ENCODE data around the gene TMEM154. TPM values are rescaled to one million over a fixed set of nuclear protein-coding genes. Genes with fewer than 3 reads are reported as not detected.

The TMEM154 gene
- polyA plus RNA-seq, 1 donor from 2014 or later: 210 TPM

DNA sequence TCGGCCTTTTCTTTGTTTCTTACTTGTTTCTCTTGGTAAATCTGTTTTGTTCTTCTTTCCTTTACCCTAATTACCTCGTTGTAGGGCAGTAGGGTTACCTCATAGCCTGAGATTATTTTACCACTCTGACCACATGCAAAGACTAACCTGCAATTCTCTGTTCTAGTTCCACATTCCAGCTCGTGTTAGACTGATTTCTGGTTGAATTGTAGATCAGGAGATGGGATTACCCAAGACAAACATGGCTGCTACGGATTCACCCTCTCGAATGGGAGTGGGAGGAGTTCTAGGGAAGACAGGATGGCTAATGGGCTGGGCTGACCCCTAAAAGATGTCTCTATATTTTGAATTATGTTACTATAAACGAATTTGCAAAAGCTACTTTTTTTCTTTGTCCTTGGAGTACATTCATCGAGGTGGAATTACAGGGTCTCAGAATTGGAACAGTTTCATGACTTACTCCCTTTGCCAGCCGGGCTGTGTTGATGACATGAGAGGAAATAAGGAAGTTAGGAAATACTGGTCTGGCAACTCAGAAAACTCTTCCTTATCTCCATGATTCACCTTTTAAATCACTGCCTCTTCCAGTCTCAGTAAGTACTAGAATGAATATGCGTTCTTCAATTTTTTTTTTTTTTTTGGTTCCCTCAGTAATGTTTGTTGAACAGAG, 107.2 kb downstream of the TMEM154 start:
- H3K36me3 Mint-ChIP-seq: peaks cover 2% of the 10 kb centered on the region
- H3K27ac Mint-ChIP-seq: no peak overlapping the region
- H3K4me1 Mint-ChIP-seq: peaks cover 1 to 2% (median 2%) of the 10 kb centered on the region in 3 donors
- peaks cover 4% of the 10 kb centered on the region for H3K27me3 Mint-ChIP-seq
- H3K4me3 Mint-ChIP-seq: no peak overlapping the region
- peaks cover 0 to 3% (median 0%) of the 10 kb centered on the region in 3 donors for H3K9me3 Mint-ChIP-seq

DNA sequence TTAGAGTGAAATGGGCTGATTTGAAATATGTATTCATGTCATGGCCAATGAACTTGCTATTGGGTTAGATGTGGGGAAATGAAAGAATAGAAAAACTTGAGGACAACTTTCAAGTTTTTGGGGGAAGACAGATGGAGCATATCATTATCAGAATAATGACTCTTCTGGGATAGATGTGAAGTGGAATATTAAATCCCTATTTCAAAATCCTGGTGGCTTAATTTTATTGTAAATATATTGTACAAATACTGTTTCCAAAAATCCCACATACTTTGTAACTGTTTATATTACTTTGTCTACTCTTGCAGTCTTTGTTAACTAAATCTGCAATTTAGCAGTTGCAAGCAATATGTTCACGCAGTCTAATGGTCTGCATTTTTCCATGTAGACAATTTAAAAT, 108.0 kb downstream of the TMEM154 start:
- Mint-ChIP-seq H3K27me3 (peaks cover 4% of the 10 kb centered on the region), H3K9me3 (peaks cover 0 to 3% (median 0%) of the 10 kb centered on the region in 3 donors), H3K4me1 (peaks cover 0 to 2% (median 0%) of the 10 kb centered on the region in 3 donors), H3K27ac (no peak overlapping the region), H3K4me3 (no peak overlapping the region), H3K36me3 (peaks cover 2% of the 10 kb centered on the region)

DNA sequence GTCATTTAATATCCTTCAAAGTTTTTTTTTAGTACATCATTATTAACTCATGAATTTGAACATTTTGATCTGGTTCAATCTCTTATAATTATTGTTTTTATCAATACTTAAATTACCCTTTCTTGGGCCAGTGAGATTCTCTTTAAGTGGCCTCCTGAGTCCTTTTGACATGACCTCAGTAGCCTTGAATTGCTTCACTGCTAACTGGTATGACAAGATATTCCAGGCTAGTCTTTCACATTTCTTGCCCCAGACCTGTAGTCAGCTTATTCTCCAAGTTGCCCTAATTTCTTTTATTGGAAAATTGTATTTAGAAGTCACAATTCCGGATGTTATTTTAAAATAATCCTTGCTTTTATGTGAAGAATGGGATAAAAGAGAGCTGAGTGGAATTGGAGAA, 108.5 kb downstream of the TMEM154 start:
- peaks cover 4% of the 10 kb centered on the region for H3K27me3 Mint-ChIP-seq
- peaks cover 0 to 2% (median 0%) of the 10 kb centered on the region in 3 donors for H3K4me1 Mint-ChIP-seq
- no peak overlapping the region for H3K27ac Mint-ChIP-seq
- peaks cover 2% of the 10 kb centered on the region for H3K36me3 Mint-ChIP-seq
- peaks cover 0 to 3% (median 0%) of the 10 kb centered on the region in 3 donors for H3K9me3 Mint-ChIP-seq
- no peak overlapping the region for H3K4me3 Mint-ChIP-seq

Other genes starting within 250 kb of the TMEM154 start
- 39.7 TPM for gene FBXW7, start 143.9 kb downstream of the TMEM154 start, polyA plus RNA-seq
- 0.28 TPM for gene TIGD4, start 99.7 kb upstream of the TMEM154 start, polyA plus RNA-seq
- 18.2 TPM for gene ARFIP1, start 100.0 kb upstream of the TMEM154 start, polyA plus RNA-seq

All from IgD-negative memory B cell (primary cell).